HG02885 (cell line): Measurements from ENCODE around the gene CAND2.
"Not testable (repeated sequence)": the region's sequence is repeated elsewhere in the genome, so short reads cannot be mapped to it uniquely, and the experiment has no call there.

Experiments
- ATAC-seq: cut with Tn5 transposase; IDR thresholded peaks from one replicate; pipeline ENCODE4 v1.9.1; 2021; ENCODE audit warnings: mild to moderate bottlenecking; ENCODE audit not compliant: unreplicated experiment, poor library complexity

Gene CAND2

GRCh38 chr3:12845811-12846210 is 49.3 kb downstream of the CAND2 start:
- ATAC-seq, result no peak

DNA sequence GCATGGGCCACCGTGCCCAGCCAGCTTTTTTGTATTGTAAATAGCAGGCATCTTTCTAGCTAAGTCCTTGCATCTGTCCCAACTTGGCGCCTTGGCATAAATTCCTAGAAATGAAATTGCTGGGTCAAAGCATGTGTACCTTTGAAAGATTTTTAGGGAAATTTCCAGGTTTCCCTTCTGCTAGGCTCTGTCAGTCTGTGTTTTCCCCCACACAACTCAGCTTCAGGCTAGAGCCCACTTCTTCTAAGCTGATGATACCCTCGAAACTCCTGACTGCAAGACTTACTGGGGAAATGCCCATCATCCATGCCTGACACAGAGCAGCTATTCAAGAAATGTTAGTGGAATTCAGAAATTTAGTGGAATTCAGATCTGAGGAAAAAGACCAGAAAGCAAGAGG is 55.7 kb downstream of the CAND2 start:
- ATAC-seq, result no peak

GRCh38 chr3:12853847-12854246 is 57.4 kb downstream of the CAND2 start:
- not testable (repeated sequence) for ATAC-seq

DNA sequence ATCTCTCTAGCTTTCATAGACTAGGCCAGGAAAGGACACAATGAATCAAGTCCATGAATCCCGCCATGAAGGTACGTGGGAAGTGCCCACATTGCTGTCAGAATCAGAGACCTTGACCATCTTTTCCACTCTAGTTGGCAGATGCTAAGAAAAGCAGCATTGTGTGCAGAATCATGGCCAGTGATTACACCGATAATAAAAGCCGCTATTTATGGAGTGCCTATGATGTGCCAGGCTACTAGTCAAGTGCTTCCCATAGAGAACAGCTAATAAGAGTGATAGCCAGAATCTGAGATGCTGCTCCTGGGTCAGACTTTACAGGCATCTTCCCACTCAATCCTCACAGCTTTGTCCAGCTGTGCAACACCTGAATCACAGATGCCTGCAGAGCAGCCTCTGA is 58.1 kb downstream of the CAND2 start:
- ATAC-seq, result no peak

DNA sequence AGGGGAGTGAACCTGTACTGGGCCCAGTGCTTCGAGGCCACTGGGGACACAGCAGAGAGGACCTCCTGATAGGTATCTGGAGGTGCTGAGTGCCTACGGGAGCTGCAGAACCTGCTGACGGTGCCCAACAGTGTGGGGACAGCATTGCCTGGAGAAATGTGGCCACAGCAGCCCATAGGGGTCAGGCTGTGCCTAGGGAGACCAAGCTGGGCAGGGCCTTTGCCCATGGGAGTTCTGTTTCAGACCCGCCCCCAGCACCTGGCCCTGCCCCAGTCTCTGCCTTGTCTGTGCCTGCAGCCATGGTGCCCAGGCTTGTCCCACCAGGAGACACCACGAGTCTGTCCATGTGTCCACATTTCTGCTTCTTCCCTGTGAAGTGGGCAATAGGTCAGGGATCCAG is 60.1 kb downstream of the CAND2 start:
- no peak for ATAC-seq

GRCh38 chr3:12859840-12860239 is 63.4 kb downstream of the CAND2 start:
- no peak for ATAC-seq

DNA sequence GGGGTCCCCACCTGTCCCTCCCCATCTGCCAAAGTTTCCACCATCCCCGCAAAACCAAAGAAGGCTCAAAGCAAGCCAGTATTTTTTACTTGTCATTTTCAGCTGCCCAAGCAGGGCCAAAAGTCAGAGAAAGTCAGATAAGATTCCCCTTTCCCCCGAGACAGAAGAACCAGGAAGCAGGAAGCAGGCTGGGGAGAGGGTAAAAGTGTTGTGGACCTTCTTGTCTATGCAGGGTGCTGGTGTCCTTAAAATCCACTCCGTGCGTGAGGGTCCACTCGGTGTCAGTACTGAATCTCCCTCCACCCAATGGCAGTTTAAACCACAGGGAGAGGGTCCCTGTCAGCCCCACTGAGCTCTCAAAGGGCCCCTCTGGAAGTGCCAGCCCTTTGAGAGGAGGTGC is 65.1 kb downstream of the CAND2 start:
- ATAC-seq, result no peak

- ATAC-seq, result no peak
These were observed 65.9 kb downstream of the CAND2 start for GRCh38 chr3:12862387-12862786.

DNA sequence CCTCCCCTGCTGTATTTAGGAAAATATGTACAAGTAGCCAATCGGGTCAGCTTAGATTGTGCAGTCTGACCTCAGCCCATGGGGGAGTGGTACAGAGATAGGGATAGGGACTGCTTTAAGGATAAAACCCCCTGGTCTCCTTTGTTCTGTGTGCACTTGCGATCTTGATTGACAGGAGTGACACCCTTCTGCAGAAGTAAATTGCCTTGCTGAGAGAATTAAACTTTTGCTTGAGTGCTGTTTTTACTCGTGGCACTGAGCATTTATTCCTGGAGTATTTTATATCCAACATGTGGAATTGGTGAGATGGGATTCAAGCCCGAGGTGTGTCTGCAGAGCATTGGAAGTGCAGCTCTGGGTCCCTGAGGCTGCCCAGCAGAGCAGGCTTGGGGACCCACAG is 68.8 kb downstream of the CAND2 start:
- ATAC-seq, result no peak

DNA sequence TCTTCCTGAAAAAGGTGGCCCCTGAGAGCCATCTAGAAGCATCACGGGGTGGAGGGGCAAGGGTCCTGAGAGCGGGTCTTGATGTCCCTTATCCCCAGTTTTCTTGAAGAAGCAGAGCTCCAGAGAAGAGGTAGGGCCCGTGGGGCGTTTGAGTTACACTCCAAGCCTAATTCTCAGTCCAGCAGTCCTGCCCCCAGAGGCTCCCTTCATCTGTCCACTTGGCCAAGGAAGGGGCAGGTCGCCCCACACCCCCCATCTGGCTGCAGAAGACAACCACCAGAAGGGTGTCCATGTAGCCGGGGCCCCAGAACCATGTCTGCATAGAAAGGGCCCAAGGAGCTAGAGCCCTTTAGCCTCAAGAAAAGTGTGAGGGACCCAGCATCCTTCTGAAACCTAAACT is 70.4 kb downstream of the CAND2 start:
- no peak for ATAC-seq

GRCh38 chr3:12868039-12869034 is 71.9 kb downstream of the CAND2 start:
- peak; percentile 65 for ATAC-seq

- ATAC-seq, result peak; percentile 52
These were observed 72.6 kb downstream of the CAND2 start for GRCh38 chr3:12869035-12869621.

DNA sequence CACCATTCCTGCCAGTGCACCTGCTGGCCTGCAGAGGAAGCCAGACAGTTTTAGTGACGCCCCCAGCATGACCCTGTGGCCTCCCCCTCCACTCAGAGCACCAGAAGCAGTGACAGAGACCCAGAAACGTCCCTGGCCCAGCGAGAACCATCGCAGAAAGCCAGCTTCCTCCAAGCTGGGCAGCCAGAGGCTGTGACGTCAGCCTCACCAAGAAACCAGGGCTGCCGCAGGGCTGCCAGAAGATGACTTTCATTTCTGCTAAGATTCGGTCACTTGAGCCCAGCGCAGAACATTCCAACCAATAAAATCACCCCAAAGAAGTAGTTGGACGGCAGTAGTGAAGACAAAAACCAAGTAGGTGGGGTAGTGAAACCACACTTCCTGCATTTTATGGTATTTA is 74.5 kb downstream of the CAND2 start:
- peak; percentile 69 for ATAC-seq

DNA sequence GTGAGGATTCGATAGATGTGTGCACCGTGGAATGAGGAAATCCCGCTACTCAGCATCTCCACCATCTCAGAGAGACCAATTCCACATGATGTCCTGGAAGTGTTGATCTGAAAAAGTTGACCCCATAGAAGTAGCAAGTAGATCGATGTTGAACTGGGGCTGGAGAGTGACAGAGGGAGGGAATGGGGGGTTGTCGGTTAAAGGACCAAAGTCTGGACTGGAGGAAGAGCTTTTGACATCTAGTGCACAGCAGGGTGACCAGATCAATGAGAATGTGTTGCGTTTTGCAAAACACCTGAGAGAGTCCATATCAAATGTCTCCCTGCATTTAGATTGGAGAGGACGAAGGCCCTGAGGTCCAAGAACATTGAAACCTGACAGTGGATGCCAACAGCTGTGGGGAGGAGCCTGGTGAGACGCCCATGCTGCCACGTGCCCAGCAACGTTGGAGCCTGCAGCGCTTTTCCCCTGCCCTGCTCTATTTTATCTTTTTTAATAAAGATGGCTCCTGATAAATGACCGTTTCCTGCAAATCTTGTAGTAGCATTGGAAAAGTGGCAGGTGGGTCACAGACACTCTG is 75.0 kb downstream of the CAND2 start:
- ATAC-seq, result no peak

DNA sequence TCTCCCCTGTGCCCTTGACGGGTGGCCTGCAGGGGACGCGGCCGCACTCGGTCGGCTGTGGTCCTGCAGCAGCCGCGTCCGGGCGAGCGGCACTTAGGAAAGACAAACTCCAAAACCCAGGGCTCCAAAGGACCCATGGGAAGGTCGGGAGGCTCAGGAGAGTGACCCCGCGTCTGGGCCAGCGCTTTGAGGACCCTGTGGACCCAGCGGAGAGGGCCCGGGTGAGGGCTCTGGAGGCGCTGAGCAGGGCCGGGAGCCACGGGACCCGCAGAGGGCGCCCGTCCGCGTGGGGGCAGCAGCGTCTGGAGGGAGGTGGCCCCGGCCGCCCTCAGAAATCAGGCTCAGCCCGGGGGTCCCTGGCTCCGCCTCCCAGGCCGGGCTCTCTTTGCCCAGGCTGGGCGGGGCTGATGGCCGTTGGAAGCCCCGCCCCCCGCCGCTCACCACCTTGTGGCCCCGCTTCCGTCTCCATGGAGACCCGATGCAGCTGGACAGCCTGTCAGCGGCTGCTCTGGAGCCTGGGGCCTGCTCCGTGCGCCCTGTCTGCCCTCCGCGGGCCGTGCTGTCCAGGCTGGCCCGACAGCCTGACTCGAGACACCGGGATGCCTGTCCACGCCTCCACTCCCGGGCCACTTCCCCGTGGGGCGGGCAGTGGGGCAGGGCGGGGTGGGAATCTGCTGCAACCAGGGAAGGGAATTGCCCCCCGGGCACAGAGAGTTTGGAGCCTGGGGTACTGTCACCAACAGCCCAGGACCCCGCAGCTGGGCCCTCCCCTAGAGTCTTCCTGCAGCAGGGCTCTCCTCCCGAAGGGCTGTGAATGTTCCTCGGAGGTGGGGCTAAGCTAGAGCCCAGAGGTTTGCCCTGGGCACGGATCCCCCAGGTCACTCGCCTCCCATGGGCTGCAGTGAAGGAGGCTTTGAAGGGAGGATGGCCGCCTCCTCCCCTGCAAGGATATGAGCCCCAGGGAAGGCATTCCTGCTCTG is 79.7 kb downstream of the CAND2 start:
- peak; percentile 53 for ATAC-seq

GRCh38 chr3:12877040-12877439 is 80.6 kb downstream of the CAND2 start:
- ATAC-seq, result no peak

DNA sequence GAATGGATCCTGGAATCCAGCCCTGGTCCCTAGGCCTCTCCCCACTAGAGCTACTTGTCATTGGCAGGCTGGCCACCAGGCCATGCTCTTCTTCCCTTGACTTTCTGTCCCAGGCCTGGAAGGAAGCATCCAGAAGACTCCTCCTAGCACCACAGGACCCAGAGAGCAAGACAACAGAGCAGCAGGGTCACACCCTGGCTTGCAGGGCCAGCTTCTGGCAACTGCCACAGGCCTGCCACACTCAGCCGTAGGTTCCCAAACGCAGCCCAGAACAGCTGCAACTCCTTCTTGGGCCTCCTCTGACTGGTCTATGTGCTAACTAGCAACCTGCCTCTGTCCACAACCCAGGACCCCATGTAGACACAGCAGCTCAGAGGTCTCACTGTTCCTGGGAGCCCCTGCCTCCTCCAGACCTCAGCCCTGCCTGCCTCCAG is 81.7 kb downstream of the CAND2 start:
- ATAC-seq, result no peak

- not testable (repeated sequence) for ATAC-seq
These were observed 82.3 kb downstream of the CAND2 start for GRCh38 chr3:12878758-12879157.

DNA sequence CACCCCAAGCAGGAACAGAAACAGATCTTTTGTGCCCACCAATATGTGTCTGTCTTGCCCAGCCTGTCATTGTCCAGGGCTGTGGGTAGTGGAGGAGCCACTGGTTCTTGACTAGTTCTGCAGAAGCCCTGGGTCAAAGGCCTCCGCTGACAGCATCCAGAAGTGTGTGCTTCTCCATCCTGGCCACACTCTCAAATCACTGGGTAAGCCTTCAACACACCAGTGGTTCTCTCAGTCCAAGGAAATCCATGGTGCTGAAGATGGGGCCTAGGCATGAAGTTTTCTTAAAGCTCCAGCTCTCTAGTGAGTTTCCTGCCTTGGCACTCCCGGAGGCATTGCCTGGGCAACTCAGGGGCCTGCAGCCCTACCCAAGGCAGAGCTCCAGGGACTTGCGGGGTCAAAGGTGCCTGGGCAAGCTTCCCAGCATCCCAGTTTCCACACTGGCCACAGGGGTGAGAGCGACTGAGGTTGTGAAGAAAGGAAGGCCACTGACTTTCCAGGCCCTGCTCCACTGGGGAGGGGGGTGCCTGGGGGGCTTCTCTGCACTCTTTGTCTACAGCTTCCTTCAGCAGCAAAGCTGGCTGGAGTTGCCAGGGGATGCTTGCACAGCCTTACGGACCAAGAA is 82.8 kb downstream of the CAND2 start:
- ATAC-seq, result no peak

DNA sequence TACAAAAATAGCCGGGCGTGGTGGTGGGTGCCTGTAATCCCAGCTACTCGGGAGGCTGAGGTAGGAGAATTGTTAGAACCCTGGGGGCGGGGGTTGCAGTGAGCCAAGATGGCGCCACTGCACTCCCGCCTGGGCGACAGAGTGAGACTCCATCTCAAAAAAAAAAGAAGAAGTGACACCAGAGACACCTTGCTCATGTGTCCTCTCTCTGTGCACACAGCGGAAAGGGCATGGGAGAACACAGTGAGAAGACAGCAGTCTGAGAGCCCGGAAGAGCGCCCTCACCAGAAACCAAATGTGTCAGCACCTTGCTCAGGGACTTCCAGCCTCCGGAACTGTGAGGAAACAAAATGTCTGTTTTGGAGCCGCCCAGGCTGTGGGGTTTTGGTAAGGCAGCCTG is 85.4 kb downstream of the CAND2 start:
- ATAC-seq, result peak; percentile 69
